NK-92 (cell line): ENCODE results near the gene NTRK2.

Source experiments
- DNase-seq: peaks from one replicate; lab custom pipeline; 2025; ENCODE audit not compliant: unreplicated experiment; lab: John Stamatoyannopoulos, UW

Gene NTRK2

GRCh38 chr9:84845956-84846900 is 176.7 kb downstream of the NTRK2 start:
- no peak for DNase-seq

- no peak for DNase-seq
Observed at GRCh38 chr9:84846906-84847305, 177.4 kb downstream of the NTRK2 start.

DNA sequence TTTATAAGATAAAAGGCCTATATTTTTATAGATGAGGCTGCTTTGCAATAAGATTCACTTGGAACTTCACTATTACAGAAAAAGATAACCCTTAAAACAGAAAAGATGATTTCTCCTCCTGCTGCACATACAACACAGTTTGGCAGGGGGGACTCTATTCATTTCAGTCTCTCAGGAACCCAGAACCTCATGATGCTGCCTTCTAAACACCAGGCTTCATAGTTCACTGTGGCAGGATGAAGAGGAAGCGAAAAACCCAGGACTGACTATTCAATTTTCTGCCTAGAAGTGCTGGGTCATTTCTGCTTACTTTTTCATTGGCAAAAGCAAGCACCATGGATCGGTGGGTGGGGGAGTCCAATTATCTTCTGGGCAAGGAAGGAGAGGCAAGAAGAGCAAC is 179.5 kb downstream of the NTRK2 start:
- DNase-seq = no peak

DNA sequence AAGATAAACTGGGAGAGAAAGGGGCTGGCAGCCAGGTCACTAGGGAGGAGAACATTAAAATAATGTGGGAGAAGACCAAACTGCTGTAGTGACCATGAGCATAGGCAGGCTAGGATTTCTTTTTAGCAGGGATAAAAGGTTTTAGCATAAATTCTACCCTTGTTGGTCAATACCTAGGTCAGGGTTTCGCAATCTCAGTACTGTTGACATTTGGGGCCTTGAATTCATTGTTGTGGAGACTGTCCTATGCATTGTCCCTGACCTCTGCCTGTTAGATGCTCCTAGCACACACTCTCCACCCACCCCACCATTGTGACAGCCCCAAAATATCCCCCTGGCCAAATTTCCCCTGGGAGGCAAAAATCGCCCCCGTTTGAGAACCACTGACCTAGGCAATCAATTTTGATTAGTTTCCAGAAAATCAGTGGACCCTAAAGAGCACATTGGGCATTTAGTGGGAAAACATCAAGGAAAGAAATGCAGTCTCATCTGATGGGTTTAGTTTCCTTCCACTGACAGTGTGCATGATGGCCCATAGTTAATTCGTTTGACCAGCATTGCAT is 181.4 kb downstream of the NTRK2 start:
- DNase-seq = no peak

- DNase-seq = no peak
Observed at GRCh38 chr9:84851935-84852585, 182.5 kb downstream of the NTRK2 start.

- no peak for DNase-seq
Observed at GRCh38 chr9:84852617-84853301, 183.2 kb downstream of the NTRK2 start.

GRCh38 chr9:84856181-84856632 is 186.7 kb downstream of the NTRK2 start:
- DNase-seq = no peak

- DNase-seq = no peak
Observed at GRCh38 chr9:84857211-84857610, 187.7 kb downstream of the NTRK2 start.

- DNase-seq = no peak
Observed at GRCh38 chr9:84858364-84858763, 188.8 kb downstream of the NTRK2 start.

DNA sequence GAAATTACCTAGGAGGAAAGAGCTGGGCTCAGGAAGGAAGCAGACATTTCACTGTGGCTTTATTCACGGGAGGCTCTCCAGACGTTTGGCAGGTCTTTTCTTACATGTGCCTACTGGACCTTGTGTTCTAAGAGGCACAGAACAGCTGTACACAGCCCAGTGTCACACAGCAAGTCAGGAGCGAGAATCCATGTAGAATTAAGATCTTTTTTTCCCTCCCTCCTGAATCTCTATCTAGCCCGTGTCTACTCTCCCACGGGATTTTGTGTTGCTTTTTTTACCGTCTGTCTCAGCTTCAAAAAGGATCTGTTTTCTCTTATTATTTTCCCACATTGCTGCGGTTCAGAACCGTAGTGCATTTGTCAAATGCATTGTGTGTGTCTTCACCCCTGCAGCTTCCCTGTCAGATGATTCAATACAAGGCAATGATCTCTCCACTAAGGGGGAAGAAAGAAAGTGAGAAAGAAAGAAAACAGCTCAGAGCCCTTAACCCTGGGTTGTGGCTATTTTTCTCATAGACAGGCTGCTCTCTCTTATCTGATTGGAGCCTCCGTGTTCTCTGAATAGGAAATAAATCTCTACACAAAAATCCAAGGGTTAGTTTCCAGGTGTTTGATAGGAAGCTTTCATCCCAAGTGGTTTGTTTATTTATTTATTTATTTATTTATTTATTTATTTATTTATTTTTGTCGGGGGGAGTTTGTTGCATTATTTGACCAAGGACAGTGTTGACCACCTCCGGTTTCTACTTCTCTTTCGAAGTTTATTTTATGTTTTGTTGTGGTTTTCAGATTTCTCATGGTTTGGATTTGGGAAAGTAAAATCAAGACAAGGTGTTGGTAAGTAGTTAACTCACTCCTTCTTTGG is 191.0 kb downstream of the NTRK2 start:
- DNase-seq = no peak

DNA sequence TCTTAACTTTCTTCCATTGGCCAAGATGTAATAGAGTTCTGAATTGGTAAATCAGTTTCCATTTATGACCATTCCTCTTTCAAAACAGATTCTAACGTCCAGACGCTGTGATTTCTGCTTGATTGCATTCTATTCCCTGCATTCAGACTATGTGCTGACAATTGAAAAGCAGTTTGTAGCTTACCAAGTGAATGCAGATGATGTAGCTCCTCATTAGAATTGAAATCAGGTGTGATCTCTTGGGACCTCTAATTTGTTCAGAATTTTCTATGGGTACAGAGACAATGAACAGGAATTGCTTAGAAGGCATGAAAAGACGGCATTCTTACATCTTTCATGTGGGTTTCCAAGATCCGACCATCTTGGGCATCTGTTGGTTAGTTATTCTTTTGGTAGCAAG is 191.9 kb downstream of the NTRK2 start:
- DNase-seq = no peak

- no peak for DNase-seq
Observed at GRCh38 chr9:84862308-84862707, 192.8 kb downstream of the NTRK2 start.

DNA sequence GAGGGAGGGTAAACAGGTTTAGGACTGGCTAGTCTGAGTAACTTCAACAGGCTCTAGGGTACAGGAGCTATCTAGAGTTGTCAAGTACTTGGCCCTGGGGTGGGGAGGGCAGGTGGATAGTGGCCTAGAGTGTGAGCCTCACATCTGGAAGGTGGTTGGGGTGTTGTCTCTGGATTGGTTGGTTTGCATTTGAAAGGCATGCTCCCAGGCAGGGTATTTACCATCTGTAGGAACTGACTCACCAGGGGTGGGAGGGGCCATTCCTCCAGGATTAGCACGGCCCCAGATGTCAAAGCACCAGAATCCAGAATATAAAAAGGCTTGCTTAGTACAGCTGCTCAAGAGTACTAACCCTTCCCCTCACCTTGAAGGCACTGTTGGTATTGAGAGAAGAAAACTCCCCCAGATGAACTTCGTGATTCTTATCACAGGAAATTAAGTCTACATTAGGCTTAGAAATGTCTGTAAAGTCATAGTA is 193.3 kb downstream of the NTRK2 start:
- DNase-seq = no peak

DNA sequence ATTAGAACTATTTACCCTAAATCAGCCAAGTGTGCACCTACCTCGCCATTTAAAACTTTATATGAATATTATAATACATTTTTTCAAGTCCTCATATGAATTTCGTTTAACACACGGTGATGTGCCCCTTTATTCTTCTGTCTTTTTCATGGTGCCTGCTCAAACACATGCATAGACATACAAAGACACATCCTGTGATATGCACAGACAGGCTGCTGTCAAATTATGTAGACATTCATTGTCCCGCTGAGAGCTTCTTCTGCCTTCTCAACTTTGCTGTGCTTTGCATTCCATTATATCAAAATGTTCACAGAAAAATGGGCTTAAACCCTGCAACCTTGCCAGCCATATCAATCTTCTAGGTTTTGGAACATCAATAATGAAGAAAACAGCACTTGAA is 193.8 kb downstream of the NTRK2 start:
- no peak for DNase-seq

- no peak for DNase-seq
Observed at GRCh38 chr9:84866396-84867175, 197.1 kb downstream of the NTRK2 start.

- DNase-seq = no peak
Observed at GRCh38 chr9:84867186-84867585, 197.7 kb downstream of the NTRK2 start.

GRCh38 chr9:84869091-84869490 is 199.6 kb downstream of the NTRK2 start:
- no peak for DNase-seq

DNA sequence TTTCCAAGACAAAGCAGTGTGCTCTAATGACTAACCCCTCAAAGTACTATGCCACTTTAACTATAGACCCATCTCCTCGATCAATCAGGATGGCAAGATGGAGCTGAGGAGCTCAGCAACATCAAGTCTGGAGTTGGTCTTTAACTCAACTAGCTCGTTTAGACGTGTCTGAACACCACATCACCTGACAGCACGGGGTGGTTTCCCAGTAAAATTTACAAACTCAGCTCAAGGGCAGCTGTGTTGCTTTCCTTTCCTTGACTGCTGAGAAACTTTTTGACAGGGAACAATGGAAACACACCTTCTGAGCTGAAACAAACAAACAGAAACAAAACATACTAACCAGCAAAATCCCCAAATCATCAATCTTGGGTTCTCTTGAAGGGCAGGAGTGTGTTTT is 202.5 kb downstream of the NTRK2 start:
- DNase-seq = no peak

GRCh38 chr9:84874022-84874421 is 204.5 kb downstream of the NTRK2 start:
- DNase-seq = no peak

- no peak for DNase-seq
Observed at GRCh38 chr9:84874596-84874995, 205.1 kb downstream of the NTRK2 start.
